Smooth muscle cell (in vitro differentiated cells): ENCODE measurements around the gene MAGED4. TPM values are rescaled to one million over a fixed set of nuclear protein-coding genes. Genes with fewer than 3 reads are reported as not detected.
"Not testable (repeated sequence)": the region's sequence is repeated elsewhere in the genome, so short reads cannot be mapped to it uniquely, and the experiment has no call there.

ENCODE experiments used
- DNase-seq: peaks from one replicate; lab custom pipeline; 2025; ENCODE audit not compliant: unreplicated experiment; lab: John Stamatoyannopoulos, UW
- H2AFZ ChIP-seq: fragments of 200-600 bp; sonication (generic); 2 replicates; pipeline ENCODE4 v1.6.0; 2016; ENCODE audit warnings: antibody characterized with exemption, low read depth, mild to moderate bottlenecking
- H3F3A ChIP-seq: fragments of 200-600 bp; sonication (generic); 2 replicates; pipeline ENCODE4 v1.6.0; 2017; ENCODE audit warnings: antibody characterized with exemption, low read depth
- H3K27ac ChIP-seq: fragments of 200-600 bp; sonication (generic); 2 replicates; pipeline ENCODE4 v1.5.1; 2016; ENCODE audit warnings: low read depth, mild to moderate bottlenecking
- H3K27me3 ChIP-seq: fragments of 200-600 bp; sonication (generic); 2 replicates; pipeline ENCODE4 v1.6.1; 2016; ENCODE audit warnings: low read depth, mild to moderate bottlenecking
- H3K36me3 ChIP-seq: fragments of 200-600 bp; sonication (generic); 2 replicates; pipeline ENCODE4 v1.5.1; 2016; ENCODE audit warnings: low read depth
- H3K4me1 ChIP-seq: fragments of 200-600 bp; sonication (generic); 2 replicates; pipeline ENCODE4 v1.5.1; 2016; ENCODE audit warnings: low read depth
- H3K4me2 ChIP-seq: fragments of 200-600 bp; sonication (generic); 2 replicates; pipeline ENCODE4 v1.6.0; 2016; ENCODE audit warnings: mild to moderate bottlenecking
- H3K4me3 ChIP-seq: fragments of 200-600 bp; sonication (generic); 2 replicates; pipeline ENCODE4 v1.5.1; 2016; ENCODE audit warnings: mild to moderate bottlenecking
- H3K79me2 ChIP-seq: fragments of 200-600 bp; sonication (generic); 2 replicates; pipeline ENCODE4 v1.6.0; 2016; ENCODE audit warnings: low read depth, mild to moderate bottlenecking
- H3K9ac ChIP-seq: fragments of 200-600 bp; sonication (generic); 2 replicates; pipeline ENCODE4 v1.6.0; 2016; ENCODE audit warnings: low read depth
- H3K9me3 ChIP-seq: fragments of 200-600 bp; sonication (generic); replicated peaks from 2 replicates; pipeline ENCODE4 v1.5.1; 2016; ENCODE audit warnings: low read depth
- H4K20me1 ChIP-seq: fragments of 200-600 bp; sonication (generic); 2 replicates; pipeline ENCODE4 v1.6.0; 2016; ENCODE audit warnings: low read depth
- WGBS: methylation state at CpG from one replicate; pipeline ENCODE4 v1.1.7; 2016; ENCODE audit warnings: low lambda C conversion rate; 5-methylcytosine and 5-hydroxymethylcytosine counted together
- polyA plus RNA-seq: library from polyadenylated mRNA; unstranded; fragments of >200 nt; fragmentation: Nextera tagmentation; extraction: Ambion mirVana; gene quantifications from 2 replicates; pipeline ENCODE4 v1.2.1, GENCODE V29; 2016
- total RNA-seq: library from RNA; depleted of rRNA; stranded (reverse); fragments of >200 nt; gene quantifications from 2 replicates; pipeline ENCODE4 v1.2.3, GENCODE V29; 2014
- TF ChIP-seq, protein P1 (sequence below): fragments of 200-600 bp; sonication (generic); IDR thresholded peaks from 2 replicates; pipeline ENCODE4 v1.5.1; 2017; ENCODE audit warnings: borderline replicate concordance, mild to moderate bottlenecking, antibody characterized with exemption; ENCODE audit not compliant: insufficient read depth, poor library complexity, severe bottlenecking

Gene MAGED4
- total and polyA plus RNA-seq, 2 experiments from 2014 or later: 88.1 to 106 TPM

DNA sequence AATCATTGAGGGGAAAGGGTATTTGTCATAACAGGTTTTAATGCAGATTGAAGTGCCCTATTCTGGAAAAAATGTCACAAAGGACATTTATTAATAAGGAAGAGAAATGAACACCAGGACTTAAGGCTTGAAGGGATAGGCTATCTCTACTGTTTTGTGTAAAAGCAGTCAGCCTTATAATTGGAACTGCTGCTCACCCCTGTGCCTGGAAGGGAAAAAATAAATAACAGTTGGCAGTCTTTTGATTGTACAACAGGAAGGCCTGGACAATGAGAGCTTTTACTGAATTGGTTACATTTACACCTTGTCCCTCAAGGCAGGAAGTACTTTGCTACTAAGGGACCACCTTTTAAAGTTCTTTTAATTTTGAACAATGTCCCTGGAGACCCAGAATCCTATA is 17.8 kb upstream of the MAGED4 start:
- Histone ChIP-seq H2AFZ (no peak overlapping the region), H3K79me2 (no peaks in the 10 kb centered on the region), H3F3A (no peaks in the 10 kb centered on the region), H3K27ac (no peak overlapping the region), H3K4me3 (no peak overlapping the region), H3K9ac (no peak overlapping the region), H3K27me3 (no peaks in the 10 kb centered on the region), H3K4me2 (no peak overlapping the region), H3K36me3 (no peaks in the 10 kb centered on the region), H3K9me3 (no peaks in the 10 kb centered on the region), H3K4me1 (no peaks in the 10 kb centered on the region), H4K20me1 (no peaks in the 10 kb centered on the region)
- TF ChIP-seq, protein P1, sequence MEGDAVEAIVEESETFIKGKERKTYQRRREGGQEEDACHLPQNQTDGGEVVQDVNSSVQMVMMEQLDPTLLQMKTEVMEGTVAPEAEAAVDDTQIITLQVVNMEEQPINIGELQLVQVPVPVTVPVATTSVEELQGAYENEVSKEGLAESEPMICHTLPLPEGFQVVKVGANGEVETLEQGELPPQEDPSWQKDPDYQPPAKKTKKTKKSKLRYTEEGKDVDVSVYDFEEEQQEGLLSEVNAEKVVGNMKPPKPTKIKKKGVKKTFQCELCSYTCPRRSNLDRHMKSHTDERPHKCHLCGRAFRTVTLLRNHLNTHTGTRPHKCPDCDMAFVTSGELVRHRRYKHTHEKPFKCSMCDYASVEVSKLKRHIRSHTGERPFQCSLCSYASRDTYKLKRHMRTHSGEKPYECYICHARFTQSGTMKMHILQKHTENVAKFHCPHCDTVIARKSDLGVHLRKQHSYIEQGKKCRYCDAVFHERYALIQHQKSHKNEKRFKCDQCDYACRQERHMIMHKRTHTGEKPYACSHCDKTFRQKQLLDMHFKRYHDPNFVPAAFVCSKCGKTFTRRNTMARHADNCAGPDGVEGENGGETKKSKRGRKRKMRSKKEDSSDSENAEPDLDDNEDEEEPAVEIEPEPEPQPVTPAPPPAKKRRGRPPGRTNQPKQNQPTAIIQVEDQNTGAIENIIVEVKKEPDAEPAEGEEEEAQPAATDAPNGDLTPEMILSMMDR: no peak
- no peak for DNase-seq

DNA sequence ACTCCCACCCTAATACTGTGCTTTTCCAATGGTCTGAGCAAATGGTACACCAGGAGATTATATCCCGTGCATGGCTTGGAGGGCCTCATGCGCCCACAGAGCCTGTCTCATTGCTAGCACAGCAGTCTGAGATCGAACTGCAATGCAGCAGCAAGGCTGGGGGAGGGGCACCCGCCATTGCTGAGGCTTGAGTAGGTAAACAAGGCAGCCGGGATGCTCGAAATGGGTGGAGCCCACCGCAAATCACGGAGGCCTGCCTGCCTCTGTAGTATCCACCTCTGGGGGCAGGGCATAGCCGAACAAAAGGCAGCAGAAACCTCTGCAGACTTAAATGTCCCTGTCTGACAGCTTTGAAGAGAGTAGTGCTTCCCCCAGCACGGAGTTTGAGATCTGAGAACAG is 13.6 kb upstream of the MAGED4 start:
- not testable (repeated sequence) for DNase-seq, H3K36me3 ChIP-seq, H3K4me2 ChIP-seq, H3K27me3 ChIP-seq, H3K79me2 ChIP-seq, H3K4me1 ChIP-seq, H3F3A ChIP-seq, H3K9ac ChIP-seq, H4K20me1 ChIP-seq, H3K9me3 ChIP-seq, H2AFZ ChIP-seq, H3K27ac ChIP-seq, H3K4me3 ChIP-seq
- WGBS: 73% methylated on average over 10 of the region's 10 CpGs

DNA sequence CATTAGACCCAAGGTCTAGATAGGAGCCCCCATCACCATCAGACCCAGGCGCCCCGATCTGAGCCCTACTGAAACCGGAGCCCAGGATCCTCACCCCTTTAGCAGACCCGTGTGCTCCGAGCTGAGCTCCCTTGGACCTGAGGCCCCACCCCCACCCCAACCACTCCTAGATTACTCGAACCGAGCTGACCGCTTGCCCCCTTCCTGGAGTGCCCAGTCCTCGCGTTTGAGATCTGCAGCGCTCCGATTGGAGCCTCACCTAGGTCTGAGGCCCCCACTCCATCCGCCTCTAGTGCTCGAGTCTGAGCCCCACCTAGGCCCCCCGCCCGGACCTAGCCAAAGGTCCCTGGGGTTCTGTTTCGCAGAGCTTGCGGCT is 378 bp downstream of the MAGED4 start:
- not testable (repeated sequence) for H3K36me3 ChIP-seq, H2AFZ ChIP-seq, H3F3A ChIP-seq, H3K79me2 ChIP-seq, H3K9me3 ChIP-seq, H3K27ac ChIP-seq, H3K9ac ChIP-seq, H3K4me1 ChIP-seq, H4K20me1 ChIP-seq, DNase-seq, H3K4me2 ChIP-seq, H3K27me3 ChIP-seq, H3K4me3 ChIP-seq
- no CpG with 5 or more reads among the region's 18 CpGs for WGBS

DNA sequence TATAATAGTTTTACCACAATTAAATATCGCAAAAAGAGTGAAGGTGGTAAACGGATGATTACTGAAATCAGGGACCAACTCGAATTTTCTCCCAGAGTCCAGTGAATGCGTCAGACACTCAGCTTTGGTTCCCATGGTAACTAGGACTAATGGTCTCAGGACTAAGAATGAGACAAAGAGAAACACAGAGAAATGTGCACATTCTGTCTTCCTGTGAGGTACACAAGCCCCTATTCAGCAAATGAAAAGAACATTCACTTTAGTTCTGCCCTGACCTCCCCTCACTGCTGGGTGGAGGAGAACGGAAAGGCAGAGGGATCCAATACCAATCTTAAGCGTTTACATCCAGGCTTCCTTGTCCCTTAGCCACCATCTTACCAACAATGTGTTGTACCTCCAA is 26.7 kb downstream of the MAGED4 start:
- not testable (repeated sequence) for H3K4me1 ChIP-seq, H3K27ac ChIP-seq, DNase-seq, H3K4me2 ChIP-seq, H3F3A ChIP-seq, H3K36me3 ChIP-seq, H3K9me3 ChIP-seq, H3K79me2 ChIP-seq, H4K20me1 ChIP-seq, H2AFZ ChIP-seq, H3K4me3 ChIP-seq, H3K9ac ChIP-seq, H3K27me3 ChIP-seq
- WGBS: no CpG with 5 or more reads among the region's 6 CpGs

DNA sequence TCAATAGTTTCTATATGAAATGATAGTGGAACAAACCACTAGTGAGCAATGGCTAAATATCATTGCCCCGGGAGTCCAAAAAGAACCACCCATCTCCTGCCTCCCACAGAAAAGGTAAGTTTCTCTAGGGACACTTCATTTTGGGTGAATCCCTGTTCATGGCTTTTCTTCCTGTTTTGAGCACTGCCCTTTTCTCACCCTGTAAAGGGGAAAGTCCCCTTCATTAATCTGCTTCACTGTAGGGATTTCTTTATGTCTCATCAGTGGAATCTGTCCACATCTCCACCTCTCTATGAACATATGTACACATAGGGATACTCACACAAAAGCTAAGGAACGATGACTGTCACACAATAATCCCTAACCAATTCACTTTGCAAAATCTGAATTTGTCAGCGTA is 28.6 kb downstream of the MAGED4 start:
- no peak overlapping the region for H3K4me2 ChIP-seq
- WGBS: 79% methylated on average over 3 of the region's 3 CpGs
- no peaks in the 10 kb centered on the region for H3K27me3 ChIP-seq
- H3K79me2 ChIP-seq: no peaks in the 10 kb centered on the region
- H3K4me1 ChIP-seq: no peaks in the 10 kb centered on the region
- no peak overlapping the region for H2AFZ ChIP-seq
- H3K36me3 ChIP-seq: no peaks in the 10 kb centered on the region
- no peak overlapping the region for H3K4me3 ChIP-seq
- H3K27ac ChIP-seq: no peak overlapping the region
- no peak for DNase-seq
- TF ChIP-seq, protein P1: no peak
- no peaks in the 10 kb centered on the region for H3F3A ChIP-seq
- H3K9me3 ChIP-seq: no peaks in the 10 kb centered on the region
- H3K9ac ChIP-seq: no peak overlapping the region
- no peaks in the 10 kb centered on the region for H4K20me1 ChIP-seq
